Measurements from ENCODE around the gene FSIP1. TPM values are rescaled to one million over a fixed set of nuclear protein-coding genes. Genes with fewer than 3 reads are reported as not detected.

The FSIP1 gene
- total and polyA plus RNA-seq, 2 donors from 2014 or later, result 0.75 to 2.4 TPM

- Histone ChIP-seq H3K9ac (ENCODE audit: low read length in 3 of 3) (peak overlapping the region in 1 of 3 donors; percentile 49), H3K4me1 (ENCODE audit: control insufficient read depth in 2 of 3, insufficient read depth in 2 of 3, low read depth in 1 of 3, low read length in 3 of 3) (peaks cover 4 to 53% (median 48%) of the 10 kb centered on the region in 3 donors), H3K36me3 (ENCODE audit: control insufficient read depth in 2 of 3, insufficient read depth in 3 of 3, low read length in 3 of 3) (peaks cover 30 to 81% (median 46%) of the 10 kb centered on the region in 3 donors), H3K27me3 (ENCODE audit: control insufficient read depth, insufficient read depth, low read length) (no peaks in the 10 kb centered on the region), H3K4me3 (ENCODE audit: low read length in 3 of 3) (peak overlapping the region; percentile 9 to 89 (median 9)), H3K9me3 (ENCODE audit: control insufficient read depth in 2 of 3, insufficient read depth in 1 of 3, low read length in 3 of 3) (no peaks in the 10 kb centered on the region), H3K27ac (ENCODE audit: low read depth in 2 of 2, low read length in 2 of 2) (no peak overlapping the region)
- no peak for FAIRE-seq
- no peak for DNase-seq
- intact Hi-C loops (cut with DNase I), result loop anchor here (10.0 kb wide), 1 partner anchor 880 kb away; no protein-coding TSS in a partner anchor
- TF ChIP-seq CTCF (IDR thresholded peaks at IDR 0.05; ENCODE audit: borderline replicate concordance, extremely low read depth, insufficient read depth), result no peak
Measured at GRCh38 chr15:39584662-39585388, 197.8 kb downstream of the FSIP1 start.

- H3K36me3 ChIP-seq (ENCODE audit: control insufficient read depth in 2 of 3, insufficient read depth in 3 of 3, low read length in 3 of 3), result peaks cover 28 to 75% (median 40%) of the 10 kb centered on the region in 3 donors
- DNase-seq, result no peak
- H3K27ac ChIP-seq (ENCODE audit: low read depth in 2 of 2, low read length in 2 of 2), result no peak overlapping the region
- peak overlapping the region in 2 of 3 donors; percentile 86 to 89 for H3K4me3 ChIP-seq (ENCODE audit: low read length in 3 of 3)
- peaks cover 4 to 48% (median 46%) of the 10 kb centered on the region in 3 donors for H3K4me1 ChIP-seq (ENCODE audit: control insufficient read depth in 2 of 3, insufficient read depth in 2 of 3, low read depth in 1 of 3, low read length in 3 of 3)
- intact Hi-C loops (cut with DNase I), result loop anchor here (10.0 kb wide), 1 partner anchor 879 kb away; no protein-coding TSS in a partner anchor
- no peaks in the 10 kb centered on the region for H3K27me3 ChIP-seq (ENCODE audit: control insufficient read depth, insufficient read depth, low read length)
- H3K9me3 ChIP-seq (ENCODE audit: control insufficient read depth in 2 of 3, insufficient read depth in 1 of 3, low read length in 3 of 3), result no peaks in the 10 kb centered on the region
- H3K9ac ChIP-seq (ENCODE audit: low read length in 3 of 3), result peak overlapping the region in 2 of 3 donors; percentile 12 to 49
- no peak for TF ChIP-seq CTCF (IDR thresholded peaks at IDR 0.05; ENCODE audit: borderline replicate concordance, extremely low read depth, insufficient read depth)
- no peak for FAIRE-seq
Measured at GRCh38 chr15:39584266-39584659, 198.4 kb downstream of the FSIP1 start.

GRCh38 chr15:39583596-39584265 is 198.9 kb downstream of the FSIP1 start:
- Histone ChIP-seq H3K9ac (ENCODE audit: low read length in 3 of 3) (peak overlapping the region in 2 of 3 donors; percentile 12 to 49), H3K9me3 (ENCODE audit: control insufficient read depth in 2 of 3, insufficient read depth in 1 of 3, low read length in 3 of 3) (no peaks in the 10 kb centered on the region), H3K4me3 (ENCODE audit: low read length in 3 of 3) (peak overlapping the region; percentile 44 to 89 (median 86)), H3K27ac (ENCODE audit: low read depth in 2 of 2, low read length in 2 of 2) (peak overlapping the region in 1 of 2 donors; percentile 34), H3K4me1 (ENCODE audit: control insufficient read depth in 2 of 3, insufficient read depth in 2 of 3, low read depth in 1 of 3, low read length in 3 of 3) (peaks cover 4 to 48% (median 46%) of the 10 kb centered on the region in 3 donors), H3K36me3 (ENCODE audit: control insufficient read depth in 2 of 3, insufficient read depth in 3 of 3, low read length in 3 of 3) (peaks cover 28 to 70% (median 35%) of the 10 kb centered on the region in 3 donors), H3K27me3 (ENCODE audit: control insufficient read depth, insufficient read depth, low read length) (no peaks in the 10 kb centered on the region)
- DNase-seq (peak in 2 of 5 donors; percentile 58 to 66), FAIRE-seq (no peak)
- intact Hi-C loops (cut with DNase I), result loop anchor here (10.0 kb wide), 1 partner anchor 879 kb away; no protein-coding TSS in a partner anchor
- peak; percentile 29 for TF ChIP-seq CTCF (IDR thresholded peaks at IDR 0.05; ENCODE audit: borderline replicate concordance, extremely low read depth, insufficient read depth)
